Renal cortical epithelial cell (primary cell): ENCODE results near the gene WDR73. TPM values are rescaled to one million over a fixed set of nuclear protein-coding genes. Genes with fewer than 3 reads are reported as not detected.

ENCODE experiments used
- total RNA-seq: library from RNA; depleted of rRNA; stranded (reverse); fragments of >200 nt; gene quantifications from 2 replicates; pipeline ENCODE4 v1.2.3, GENCODE V29; 2014

The WDR73 gene
- total RNA-seq, 1 donor from 2014 or later, result 34.8 TPM

Other genes starting within 250 kb of the WDR73 start
- 8.9 and 17.5 TPM in 2 replicates for gene ZSCAN2, start 53.3 kb downstream of the WDR73 start, total RNA-seq
- gene NMB, start 3.9 kb upstream of the WDR73 start, total RNA-seq, result 4.2 and 8.7 TPM in 2 replicates
- 291 and 378 TPM in 2 replicates for gene SEC11A, start 61.9 kb upstream of the WDR73 start, total RNA-seq
- 2.4 and 16.8 TPM in 2 replicates for gene ZNF592, start 94.3 kb upstream of the WDR73 start, total RNA-seq
- 16.0 and 79.8 TPM in 2 replicates for gene ALPK3, start 163.1 kb upstream of the WDR73 start, total RNA-seq
- 0.15 TPM in 1 of 2 replicates, not detected in the other for gene SLC28A1, start 230.4 kb upstream of the WDR73 start, total RNA-seq